Measurements from ENCODE around the gene URI1.
A peak's percentile ranks its signal among the peaks of the same experiment; 100 is the strongest.

Gene URI1

DNA sequence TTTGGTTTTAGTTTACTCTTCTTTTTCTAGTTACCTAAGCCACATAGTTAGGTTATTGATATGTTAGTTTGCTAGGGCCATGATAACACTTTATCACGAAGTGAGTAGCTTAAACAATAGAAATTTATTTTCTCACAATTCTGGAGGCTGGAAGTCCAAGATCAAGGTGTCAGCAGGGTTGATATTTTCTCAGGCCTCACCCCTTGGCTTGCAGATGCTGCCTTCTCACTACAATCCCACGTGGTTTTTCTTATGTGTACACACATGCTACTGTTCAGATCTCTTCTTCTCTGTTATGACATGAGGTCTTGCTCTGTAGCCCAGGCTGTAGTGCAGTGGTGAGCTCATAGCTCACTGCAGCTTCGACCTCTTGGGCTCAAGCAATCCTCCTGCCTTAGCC lies 7.8 kb upstream of the URI1 start:
- CTCF ChIA-PET = interaction anchor here (0.6 to 0.7 kb wide), 2 partner anchors 174 to 194 kb away, joined by 3 read pairs; no protein-coding TSS in a partner anchor
- TF ChIP-seq ZNF184 (tag by site-specific recombination; IDR thresholded peaks at IDR 0.05) (no peak), ZNF670 (tag by site-specific recombination; IDR thresholded peaks at IDR 0.05; ENCODE audit: low read depth) (no peak), ZNF548 (tag by site-specific recombination; IDR thresholded peaks at IDR 0.05) (peak; percentile 94)
- POLR2A ChIA-PET = no interaction called here
- Histone ChIP-seq H3K9me3 (ENCODE audit: control insufficient read depth, insufficient read depth, low read depth, low read length) (peaks cover 3% of the 10 kb centered on the region), H3K36me3 (ENCODE audit: control insufficient read depth in 2 of 2, insufficient read depth in 1 of 2, low read length in 2 of 2) (no peaks in the 10 kb centered on the region), H3K4me3 (ENCODE audit: low read depth, low read length) (no peak overlapping the region), H3K4me1 (ENCODE audit: control insufficient read depth, insufficient read depth, low read length) (peaks cover 3% of the 10 kb centered on the region; the same call in 1 of the 2 replicates), H3K27ac (ENCODE audit: extremely low read depth, low read depth, low read length) (no peak overlapping the region)

DNA sequence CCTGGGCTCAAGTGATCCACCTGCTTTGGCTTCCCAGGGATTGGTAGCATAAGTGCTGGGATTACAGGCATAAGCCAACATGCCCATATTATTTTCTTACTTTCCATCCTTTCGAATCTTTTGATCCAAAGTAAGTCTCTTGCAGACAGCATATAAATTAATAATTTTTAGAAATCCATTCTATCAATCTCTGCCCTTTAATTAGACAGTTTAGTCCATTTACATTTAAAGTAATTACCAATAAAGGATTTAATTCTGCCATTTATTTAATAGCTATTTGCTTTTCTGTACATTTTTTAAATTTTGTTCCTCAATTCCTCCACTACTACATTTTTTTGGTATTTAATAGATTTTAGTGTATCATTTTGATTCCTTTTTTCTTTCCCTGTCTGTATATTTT lies 7.3 kb upstream of the URI1 start:
- Histone ChIP-seq H3K9me3 (ENCODE audit: control insufficient read depth, insufficient read depth, low read depth, low read length) (peaks cover 3% of the 10 kb centered on the region), H3K27ac (ENCODE audit: extremely low read depth, low read depth, low read length) (no peak overlapping the region), H3K4me3 (ENCODE audit: low read depth, low read length) (no peak overlapping the region), H3K36me3 (ENCODE audit: control insufficient read depth in 2 of 2, insufficient read depth in 1 of 2, low read length in 2 of 2) (no peaks in the 10 kb centered on the region), H3K4me1 (ENCODE audit: control insufficient read depth, insufficient read depth, low read length) (peaks cover 3% of the 10 kb centered on the region; the same call in 1 of the 2 replicates)
- ChIA-PET CTCF (interaction anchor here (0.7 to 1.3 kb wide), 2 partner anchors 11 to 1897 kb away, joined by 3 read pairs; no protein-coding TSS in a partner anchor), POLR2A (no interaction called here)
- TF ChIP-seq, protein P1, sequence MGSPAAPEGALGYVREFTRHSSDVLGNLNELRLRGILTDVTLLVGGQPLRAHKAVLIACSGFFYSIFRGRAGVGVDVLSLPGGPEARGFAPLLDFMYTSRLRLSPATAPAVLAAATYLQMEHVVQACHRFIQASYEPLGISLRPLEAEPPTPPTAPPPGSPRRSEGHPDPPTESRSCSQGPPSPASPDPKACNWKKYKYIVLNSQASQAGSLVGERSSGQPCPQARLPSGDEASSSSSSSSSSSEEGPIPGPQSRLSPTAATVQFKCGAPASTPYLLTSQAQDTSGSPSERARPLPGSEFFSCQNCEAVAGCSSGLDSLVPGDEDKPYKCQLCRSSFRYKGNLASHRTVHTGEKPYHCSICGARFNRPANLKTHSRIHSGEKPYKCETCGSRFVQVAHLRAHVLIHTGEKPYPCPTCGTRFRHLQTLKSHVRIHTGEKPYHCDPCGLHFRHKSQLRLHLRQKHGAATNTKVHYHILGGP (tag by site-specific recombination; IDR thresholded peaks at IDR 0.05) = no peak
- TF ChIP-seq ZNF830 (tag by site-specific recombination; IDR thresholded peaks at IDR 0.05; ENCODE audit: low read depth) (no peak), ZNF521 (tag by site-specific recombination; IDR thresholded peaks at IDR 0.05) (no peak), SETDB1 (IDR thresholded peaks at IDR 0.05; ENCODE audit: insufficient read length, low read length) (peak; percentile 55), ZNF837 (tag by site-specific recombination; IDR thresholded peaks at IDR 0.05) (no peak), ZNF600 (tag by site-specific recombination; IDR thresholded peaks at IDR 0.05) (no peak), ZNF2 (tag by site-specific recombination; IDR thresholded peaks at IDR 0.05) (no peak)

DNA sequence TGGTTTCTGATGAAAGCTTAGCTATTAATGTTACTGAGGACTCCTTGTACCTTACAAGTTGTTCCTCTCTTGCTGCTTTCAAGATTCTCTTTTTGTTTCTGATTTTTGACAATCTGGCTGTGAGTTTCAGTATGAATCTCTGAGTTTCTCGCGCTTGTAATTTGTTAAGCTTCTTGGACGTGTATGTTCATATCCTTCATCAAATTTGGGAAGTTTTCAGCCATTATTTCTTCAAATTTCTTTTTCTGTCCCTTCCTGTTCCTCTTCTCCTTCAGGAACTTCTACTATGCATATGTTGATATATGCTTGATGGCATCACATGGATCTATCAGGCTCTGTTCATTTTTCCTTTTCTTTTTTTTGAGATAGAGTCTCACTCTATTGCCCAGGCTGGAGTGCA lies 5.6 kb upstream of the URI1 start:
- H3K4me3 ChIP-seq (ENCODE audit: low read depth, low read length) = no peak overlapping the region
- H3K4me1 ChIP-seq (ENCODE audit: control insufficient read depth, insufficient read depth, low read length) = peaks cover 8% of the 10 kb centered on the region
- no peak for TF ChIP-seq ZNF416 (tag by site-specific recombination; IDR thresholded peaks at IDR 0.05)
- TF ChIP-seq ZNF223 (tag by site-specific recombination; IDR thresholded peaks at IDR 0.05) = no peak
- TF ChIP-seq ZNF830 (tag by site-specific recombination; IDR thresholded peaks at IDR 0.05; ENCODE audit: low read depth) = no peak
- no peak for TF ChIP-seq GLI2 (tag by site-specific recombination; IDR thresholded peaks at IDR 0.05; ENCODE audit: borderline replicate concordance, low read depth)
- TF ChIP-seq, protein P2, sequence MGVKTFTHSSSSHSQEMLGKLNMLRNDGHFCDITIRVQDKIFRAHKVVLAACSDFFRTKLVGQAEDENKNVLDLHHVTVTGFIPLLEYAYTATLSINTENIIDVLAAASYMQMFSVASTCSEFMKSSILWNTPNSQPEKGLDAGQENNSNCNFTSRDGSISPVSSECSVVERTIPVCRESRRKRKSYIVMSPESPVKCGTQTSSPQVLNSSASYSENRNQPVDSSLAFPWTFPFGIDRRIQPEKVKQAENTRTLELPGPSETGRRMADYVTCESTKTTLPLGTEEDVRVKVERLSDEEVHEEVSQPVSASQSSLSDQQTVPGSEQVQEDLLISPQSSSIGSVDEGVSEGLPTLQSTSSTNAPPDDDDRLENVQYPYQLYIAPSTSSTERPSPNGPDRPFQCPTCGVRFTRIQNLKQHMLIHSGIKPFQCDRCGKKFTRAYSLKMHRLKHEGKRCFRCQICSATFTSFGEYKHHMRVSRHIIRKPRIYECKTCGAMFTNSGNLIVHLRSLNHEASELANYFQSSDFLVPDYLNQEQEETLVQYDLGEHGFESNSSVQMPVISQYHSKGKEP (tag by site-specific recombination; IDR thresholded peaks at IDR 0.05) = no peak
- no peak for TF ChIP-seq FEZF1 (tag by site-specific recombination; IDR thresholded peaks at IDR 0.05)
- TF ChIP-seq SETDB1 (IDR thresholded peaks at IDR 0.05; ENCODE audit: insufficient read length, low read length) = no peak
- TF ChIP-seq ZNF623 (tag by site-specific recombination; IDR thresholded peaks at IDR 0.05) = no peak
- no peak for TF ChIP-seq ZNF654 (tag by site-specific recombination; IDR thresholded peaks at IDR 0.05; ENCODE audit: low read depth)
- no peak for TF ChIP-seq ZNF24 (tag by site-specific recombination; IDR thresholded peaks at IDR 0.05)
- TF ChIP-seq ZNF558 (tag by site-specific recombination; IDR thresholded peaks at IDR 0.05) = peak; percentile 100
- TF ChIP-seq ZBTB1 (tag by site-specific recombination; IDR thresholded peaks at IDR 0.05) = no peak
- TF ChIP-seq ZNF121 (tag by site-specific recombination; IDR thresholded peaks at IDR 0.05) = 0 out of 2 replicates have a peak, but pooled peaks have one; percentile 17
- TF ChIP-seq, protein P3, sequence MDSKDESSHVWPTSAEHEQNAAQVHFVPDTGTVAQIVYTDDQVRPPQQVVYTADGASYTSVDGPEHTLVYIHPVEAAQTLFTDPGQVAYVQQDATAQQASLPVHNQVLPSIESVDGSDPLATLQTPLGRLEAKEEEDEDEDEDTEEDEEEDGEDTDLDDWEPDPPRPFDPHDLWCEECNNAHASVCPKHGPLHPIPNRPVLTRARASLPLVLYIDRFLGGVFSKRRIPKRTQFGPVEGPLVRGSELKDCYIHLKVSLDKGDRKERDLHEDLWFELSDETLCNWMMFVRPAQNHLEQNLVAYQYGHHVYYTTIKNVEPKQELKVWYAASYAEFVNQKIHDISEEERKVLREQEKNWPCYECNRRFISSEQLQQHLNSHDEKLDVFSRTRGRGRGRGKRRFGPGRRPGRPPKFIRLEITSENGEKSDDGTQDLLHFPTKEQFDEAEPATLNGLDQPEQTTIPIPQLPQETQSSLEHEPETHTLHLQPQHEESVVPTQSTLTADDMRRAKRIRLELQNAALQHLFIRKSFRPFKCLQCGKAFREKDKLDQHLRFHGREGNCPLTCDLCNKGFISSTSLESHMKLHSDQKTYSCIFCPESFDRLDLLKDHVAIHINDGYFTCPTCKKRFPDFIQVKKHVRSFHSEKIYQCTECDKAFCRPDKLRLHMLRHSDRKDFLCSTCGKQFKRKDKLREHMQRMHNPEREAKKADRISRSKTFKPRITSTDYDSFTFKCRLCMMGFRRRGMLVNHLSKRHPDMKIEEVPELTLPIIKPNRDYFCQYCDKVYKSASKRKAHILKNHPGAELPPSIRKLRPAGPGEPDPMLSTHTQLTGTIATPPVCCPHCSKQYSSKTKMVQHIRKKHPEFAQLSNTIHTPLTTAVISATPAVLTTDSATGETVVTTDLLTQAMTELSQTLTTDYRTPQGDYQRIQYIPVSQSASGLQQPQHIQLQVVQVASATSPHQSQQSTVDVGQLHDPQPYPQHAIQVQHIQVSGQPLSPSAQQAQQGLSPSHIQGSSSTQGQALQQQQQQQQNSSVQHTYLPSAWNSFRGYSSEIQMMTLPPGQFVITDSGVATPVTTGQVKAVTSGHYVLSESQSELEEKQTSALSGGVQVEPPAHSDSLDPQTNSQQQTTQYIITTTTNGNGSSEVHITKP (tag by site-specific recombination; IDR thresholded peaks at IDR 0.05) = no peak
- no peak overlapping the region for H3K27ac ChIP-seq (ENCODE audit: extremely low read depth, low read depth, low read length)
- peaks cover 3% of the 10 kb centered on the region for H3K9me3 ChIP-seq (ENCODE audit: control insufficient read depth, insufficient read depth, low read depth, low read length)
- H3K36me3 ChIP-seq (ENCODE audit: control insufficient read depth in 2 of 2, insufficient read depth in 1 of 2, low read length in 2 of 2) = no peaks in the 10 kb centered on the region
- ChIA-PET POLR2A (no interaction called here), CTCF (interaction anchor here (0.6 to 1.1 kb wide), 3 partner anchors 10 to 287 kb away, joined by 3 to 6 read pairs (median 6); no protein-coding TSS in a partner anchor)

Measured in HEK293 (cell line).